ENCODE results near the gene FEN1.

Gene FEN1

DNA sequence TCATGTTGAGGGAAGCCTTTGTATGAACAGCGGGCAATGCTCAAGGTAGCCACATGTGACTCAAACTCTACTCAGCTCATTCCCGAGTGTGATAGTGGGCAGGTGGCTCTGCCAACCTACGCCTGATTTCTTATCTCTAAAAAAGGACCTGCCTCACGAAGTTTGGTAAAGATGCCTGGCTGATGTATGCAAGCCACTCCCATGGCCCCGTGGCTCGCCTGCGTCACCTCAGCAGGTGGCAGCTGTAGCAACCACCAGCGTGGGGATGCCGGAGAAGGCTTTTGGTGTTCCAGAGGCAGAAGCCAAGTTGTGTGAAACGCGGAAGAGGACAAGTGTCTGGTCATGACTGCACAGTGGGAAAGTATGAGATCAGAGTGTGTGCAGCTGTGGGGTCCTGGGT is 40.8 kb downstream of the FEN1 start:
- Histone ChIP-seq H3K4me3 (ENCODE audit: low read depth, low read length) (no peak overlapping the region), H3K27ac (no peak overlapping the region), H3K36me3 (replicated peaks) (peaks cover 8% of the 10 kb centered on the region), H3K27me3 (replicated peaks) (no peaks in the 10 kb centered on the region)
- TF ChIP-seq, protein P1, sequence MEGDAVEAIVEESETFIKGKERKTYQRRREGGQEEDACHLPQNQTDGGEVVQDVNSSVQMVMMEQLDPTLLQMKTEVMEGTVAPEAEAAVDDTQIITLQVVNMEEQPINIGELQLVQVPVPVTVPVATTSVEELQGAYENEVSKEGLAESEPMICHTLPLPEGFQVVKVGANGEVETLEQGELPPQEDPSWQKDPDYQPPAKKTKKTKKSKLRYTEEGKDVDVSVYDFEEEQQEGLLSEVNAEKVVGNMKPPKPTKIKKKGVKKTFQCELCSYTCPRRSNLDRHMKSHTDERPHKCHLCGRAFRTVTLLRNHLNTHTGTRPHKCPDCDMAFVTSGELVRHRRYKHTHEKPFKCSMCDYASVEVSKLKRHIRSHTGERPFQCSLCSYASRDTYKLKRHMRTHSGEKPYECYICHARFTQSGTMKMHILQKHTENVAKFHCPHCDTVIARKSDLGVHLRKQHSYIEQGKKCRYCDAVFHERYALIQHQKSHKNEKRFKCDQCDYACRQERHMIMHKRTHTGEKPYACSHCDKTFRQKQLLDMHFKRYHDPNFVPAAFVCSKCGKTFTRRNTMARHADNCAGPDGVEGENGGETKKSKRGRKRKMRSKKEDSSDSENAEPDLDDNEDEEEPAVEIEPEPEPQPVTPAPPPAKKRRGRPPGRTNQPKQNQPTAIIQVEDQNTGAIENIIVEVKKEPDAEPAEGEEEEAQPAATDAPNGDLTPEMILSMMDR (IDR thresholded peaks at IDR 0.05; ENCODE audit: low read depth, low read length, missing control alignments) = no peak
- in situ Hi-C loops (cut with HindIII; ENCODE audit: low pct_ligation_motif_present, low sequenced_read_pairs) = no loop called here
- no peak for DNase-seq

DNA sequence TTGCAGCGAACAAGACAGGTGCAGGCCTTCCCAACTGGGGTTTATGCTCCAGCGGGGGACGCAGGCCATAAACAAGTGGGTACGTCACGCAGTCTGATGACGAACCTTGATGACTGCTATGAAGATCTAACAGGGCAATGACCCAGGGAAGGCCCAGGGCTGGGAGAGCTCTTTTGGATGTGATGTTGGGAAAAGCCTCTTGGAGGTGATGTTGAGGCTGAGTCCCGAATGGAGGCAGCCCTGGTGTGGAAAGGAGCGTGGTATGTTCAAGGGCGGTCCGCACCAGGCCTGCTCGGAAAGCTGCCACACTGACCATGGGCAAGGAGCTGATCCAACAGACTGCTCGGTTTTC is 41.2 kb downstream of the FEN1 start:
- TF ChIP-seq, protein P1 (IDR thresholded peaks at IDR 0.05; ENCODE audit: low read depth, low read length, missing control alignments) = no peak
- H3K27me3 ChIP-seq (replicated peaks) = no peaks in the 10 kb centered on the region
- in situ Hi-C loops (cut with HindIII; ENCODE audit: low pct_ligation_motif_present, low sequenced_read_pairs) = no loop called here
- H3K36me3 ChIP-seq (replicated peaks) = peaks cover 12% of the 10 kb centered on the region
- H3K4me3 ChIP-seq (ENCODE audit: low read depth, low read length) = no peak overlapping the region
- no peak for DNase-seq
- no peak overlapping the region for H3K27ac ChIP-seq

DNA sequence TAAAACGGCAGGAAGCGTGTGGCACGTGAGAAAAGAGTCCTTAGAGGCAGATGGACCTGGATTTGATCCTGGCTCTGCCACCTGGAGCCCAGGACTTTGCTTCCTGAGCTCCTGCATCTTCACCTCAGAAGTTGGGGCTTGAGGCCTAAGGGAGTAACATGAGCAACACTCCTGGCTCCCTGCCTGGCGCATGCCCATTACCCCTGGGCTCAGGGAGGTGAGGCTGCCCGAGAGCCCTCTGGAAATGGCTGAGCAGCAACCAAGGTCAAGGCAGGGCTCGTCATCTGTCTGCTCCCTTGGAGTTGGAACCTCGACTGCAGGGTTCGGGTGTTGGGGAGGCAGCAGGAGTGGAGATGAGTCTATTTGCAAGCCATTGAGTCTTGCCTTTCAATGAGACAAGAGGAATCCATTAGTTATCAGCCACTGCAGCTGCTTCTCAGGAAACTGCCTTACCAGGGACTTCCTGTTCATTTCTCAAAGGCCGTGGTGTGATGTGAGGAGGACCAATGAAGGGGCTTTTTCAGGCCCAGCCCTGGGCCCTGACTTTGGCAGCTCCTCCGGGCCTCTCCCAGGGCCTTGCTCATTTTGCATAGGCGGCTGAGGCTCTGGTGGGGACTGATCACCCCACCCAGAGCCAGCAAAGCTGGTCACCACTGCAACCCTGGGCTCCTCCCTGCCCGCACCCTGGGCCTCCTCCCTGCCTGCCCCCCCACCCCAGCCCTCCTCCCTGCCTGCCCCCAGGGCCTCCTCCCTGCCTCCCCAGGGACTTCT is 41.8 kb downstream of the FEN1 start:
- no peaks in the 10 kb centered on the region for H3K27me3 ChIP-seq (replicated peaks)
- peak; percentile 64 for DNase-seq
- H3K27ac ChIP-seq = peak overlapping the region; percentile 68
- TF ChIP-seq, protein P1 (IDR thresholded peaks at IDR 0.05; ENCODE audit: low read depth, low read length, missing control alignments) = no peak
- H3K36me3 ChIP-seq (replicated peaks) = peaks cover 15% of the 10 kb centered on the region
- in situ Hi-C loops (cut with HindIII; ENCODE audit: low pct_ligation_motif_present, low sequenced_read_pairs) = no loop called here
- H3K4me3 ChIP-seq (ENCODE audit: low read depth, low read length) = no peak overlapping the region

DNA sequence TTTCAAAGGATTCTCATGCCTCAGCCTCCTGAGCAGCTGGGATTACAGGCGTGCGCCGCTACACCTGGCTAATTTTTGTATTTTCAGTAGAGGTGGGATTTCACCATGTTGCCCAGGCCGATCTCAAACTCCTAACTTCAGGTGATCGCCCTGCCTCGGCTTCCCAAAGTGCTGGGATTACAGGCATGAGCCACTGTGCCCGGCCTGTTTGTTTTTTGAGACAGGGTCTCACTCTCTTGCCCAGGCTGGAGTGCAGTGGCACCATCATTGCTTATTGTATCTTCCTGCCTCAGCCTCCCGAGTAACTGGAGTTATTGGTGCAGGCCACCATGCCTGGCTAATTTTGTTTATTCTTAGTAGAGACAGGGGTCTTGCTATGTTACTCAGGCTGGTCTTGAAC is 43.5 kb downstream of the FEN1 start:
- Histone ChIP-seq H3K27me3 (replicated peaks) (no peaks in the 10 kb centered on the region), H3K36me3 (replicated peaks) (peaks cover 28% of the 10 kb centered on the region), H3K27ac (no peak overlapping the region), H3K4me3 (ENCODE audit: low read depth, low read length) (no peak overlapping the region)
- in situ Hi-C loops (cut with HindIII; ENCODE audit: low pct_ligation_motif_present, low sequenced_read_pairs) = no loop called here
- TF ChIP-seq, protein P1 (IDR thresholded peaks at IDR 0.05; ENCODE audit: low read depth, low read length, missing control alignments) = no peak
- DNase-seq = no peak

DNA sequence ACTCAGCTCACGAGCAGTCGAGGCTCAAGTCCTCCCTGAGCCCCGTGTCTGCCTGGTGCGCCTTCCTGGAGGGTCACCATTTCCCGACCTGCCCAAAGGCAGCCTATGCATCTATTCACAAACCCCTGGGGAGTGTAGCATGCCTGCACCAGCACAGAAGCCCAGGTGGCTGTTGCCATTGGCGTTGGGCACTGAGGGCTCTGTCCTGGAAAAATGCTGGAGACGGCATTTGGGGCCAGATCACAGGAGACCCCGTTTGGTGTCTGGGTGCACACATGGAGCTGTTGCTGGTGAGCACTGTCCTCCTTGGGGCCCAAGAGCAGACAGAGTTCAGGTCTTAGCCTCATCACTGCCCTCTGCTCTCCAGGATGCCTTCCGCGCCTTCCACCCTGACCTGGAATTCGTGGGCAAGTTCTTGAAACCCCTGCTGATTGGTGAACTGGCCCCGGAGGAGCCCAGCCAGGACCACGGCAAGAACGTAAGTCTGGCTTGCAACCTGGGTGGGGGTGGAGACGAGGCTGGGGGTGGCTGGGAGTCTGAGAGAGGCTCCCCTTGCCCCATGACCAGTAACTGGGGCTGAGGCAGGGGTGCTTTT is 44.8 kb downstream of the FEN1 start:
- H3K27ac ChIP-seq = no peak overlapping the region
- in situ Hi-C loops (cut with HindIII; ENCODE audit: low pct_ligation_motif_present, low sequenced_read_pairs) = no loop called here
- H3K36me3 ChIP-seq (replicated peaks) = peaks cover 39% of the 10 kb centered on the region
- H3K4me3 ChIP-seq (ENCODE audit: low read depth, low read length) = no peak overlapping the region
- DNase-seq = no peak
- no peaks in the 10 kb centered on the region for H3K27me3 ChIP-seq (replicated peaks)
- TF ChIP-seq, protein P1 (IDR thresholded peaks at IDR 0.05; ENCODE audit: low read depth, low read length, missing control alignments) = no peak
